ENCODE measurements around the gene CCDC88C.
"Not testable (repeated sequence)": the region's sequence is repeated elsewhere in the genome, so short reads cannot be mapped to it uniquely, and the experiment has no call there.

The CCDC88C gene, protein sequence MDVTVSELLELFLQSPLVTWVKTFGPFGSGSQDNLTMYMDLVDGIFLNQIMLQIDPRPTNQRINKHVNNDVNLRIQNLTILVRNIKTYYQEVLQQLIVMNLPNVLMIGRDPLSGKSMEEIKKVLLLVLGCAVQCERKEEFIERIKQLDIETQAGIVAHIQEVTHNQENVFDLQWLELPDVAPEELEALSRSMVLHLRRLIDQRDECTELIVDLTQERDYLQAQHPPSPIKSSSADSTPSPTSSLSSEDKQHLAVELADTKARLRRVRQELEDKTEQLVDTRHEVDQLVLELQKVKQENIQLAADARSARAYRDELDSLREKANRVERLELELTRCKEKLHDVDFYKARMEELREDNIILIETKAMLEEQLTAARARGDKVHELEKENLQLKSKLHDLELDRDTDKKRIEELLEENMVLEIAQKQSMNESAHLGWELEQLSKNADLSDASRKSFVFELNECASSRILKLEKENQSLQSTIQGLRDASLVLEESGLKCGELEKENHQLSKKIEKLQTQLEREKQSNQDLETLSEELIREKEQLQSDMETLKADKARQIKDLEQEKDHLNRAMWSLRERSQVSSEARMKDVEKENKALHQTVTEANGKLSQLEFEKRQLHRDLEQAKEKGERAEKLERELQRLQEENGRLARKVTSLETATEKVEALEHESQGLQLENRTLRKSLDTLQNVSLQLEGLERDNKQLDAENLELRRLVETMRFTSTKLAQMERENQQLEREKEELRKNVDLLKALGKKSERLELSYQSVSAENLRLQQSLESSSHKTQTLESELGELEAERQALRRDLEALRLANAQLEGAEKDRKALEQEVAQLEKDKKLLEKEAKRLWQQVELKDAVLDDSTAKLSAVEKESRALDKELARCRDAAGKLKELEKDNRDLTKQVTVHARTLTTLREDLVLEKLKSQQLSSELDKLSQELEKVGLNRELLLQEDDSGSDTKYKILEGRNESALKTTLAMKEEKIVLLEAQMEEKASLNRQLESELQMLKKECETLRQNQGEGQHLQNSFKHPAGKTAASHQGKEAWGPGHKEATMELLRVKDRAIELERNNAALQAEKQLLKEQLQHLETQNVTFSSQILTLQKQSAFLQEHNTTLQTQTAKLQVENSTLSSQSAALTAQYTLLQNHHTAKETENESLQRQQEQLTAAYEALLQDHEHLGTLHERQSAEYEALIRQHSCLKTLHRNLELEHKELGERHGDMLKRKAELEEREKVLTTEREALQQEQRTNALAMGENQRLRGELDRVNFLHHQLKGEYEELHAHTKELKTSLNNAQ (N-terminal part only)
- 617 reads per million, percentile 98 among the genes with 10 or more reads in this experiment for total RNA-seq

DNA sequence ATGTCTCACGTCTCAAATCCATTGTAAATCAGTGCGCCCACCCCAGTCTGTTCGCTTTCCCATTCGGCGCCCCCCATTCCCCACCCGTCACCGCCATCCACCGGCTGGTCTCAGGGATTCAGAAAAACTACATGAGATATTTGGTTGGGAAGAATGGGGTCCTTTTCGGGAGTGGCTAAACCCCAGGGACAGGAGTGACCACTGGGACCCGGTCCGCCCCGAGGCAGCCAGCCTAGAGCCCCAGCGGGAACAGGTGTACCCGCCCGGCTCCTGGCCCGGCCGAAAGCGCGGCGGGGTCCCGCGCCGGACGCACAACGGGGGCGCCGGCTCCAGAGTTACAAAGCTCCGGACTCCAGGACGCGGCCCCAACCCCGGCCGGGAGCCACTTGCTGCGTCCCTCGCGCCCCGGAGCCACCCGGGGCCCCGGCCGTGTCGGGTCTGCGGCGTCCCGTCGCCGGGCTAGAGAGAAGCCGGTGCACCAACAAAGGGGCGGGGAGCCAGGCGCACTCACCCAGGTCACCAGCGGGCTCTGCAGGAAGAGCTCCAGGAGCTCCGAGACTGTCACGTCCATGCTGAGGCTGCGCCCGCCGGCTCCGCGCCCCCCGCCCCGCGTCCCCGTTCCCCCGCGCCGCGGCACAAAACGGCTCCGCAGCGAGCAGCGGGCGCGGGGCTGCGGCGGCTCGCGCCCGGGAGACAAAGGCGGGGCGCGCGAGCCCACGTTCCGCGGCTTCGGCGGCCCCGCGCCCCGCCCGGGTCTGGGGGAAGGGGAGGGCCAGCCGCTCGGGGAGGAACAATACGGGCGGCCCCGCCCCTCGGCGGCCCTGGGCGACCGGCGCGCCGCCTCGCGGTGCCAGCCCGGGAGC, at the start of gene CCDC88C:
Gene CCDC88C, minus strand, starts transcription at position 701 of the 863 bp plus-strand sequence. Its CDS starts 130 bp downstream, at position 571.
- DNase-seq: peak; percentile 66

- no peak for DNase-seq
Measured at GRCh38 chr14:91466192-91466591, 48.6 kb upstream of the CCDC88C start.

DNA sequence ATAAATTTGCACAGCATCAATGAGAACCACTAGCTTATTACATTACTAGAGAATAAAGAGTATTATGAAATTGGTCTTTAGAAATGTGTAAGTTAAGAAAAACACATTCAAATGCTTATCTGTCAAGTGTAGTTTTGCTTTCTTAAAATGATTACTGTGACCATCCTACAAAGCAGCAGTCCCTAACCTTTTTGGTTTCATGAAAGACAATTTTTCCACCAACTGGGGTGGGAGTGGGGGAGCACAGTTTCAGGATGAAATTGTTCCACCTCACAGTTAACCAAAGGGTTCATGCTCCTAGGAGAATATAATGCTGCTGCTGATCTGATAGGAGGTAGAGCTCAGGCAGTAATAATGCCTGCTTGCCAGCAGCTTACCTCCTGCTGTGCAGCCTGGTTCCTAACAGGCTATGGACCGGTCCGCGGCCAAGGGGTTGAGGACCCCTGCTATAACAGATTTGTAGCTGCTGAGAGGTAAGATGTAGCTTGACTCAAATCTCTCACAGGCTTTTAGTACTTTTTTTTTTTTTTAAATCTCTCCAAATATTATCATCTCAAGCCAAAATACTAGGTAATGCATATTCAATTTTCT, 47.1 kb upstream of the CCDC88C start:
- DNase-seq: no peak

- DNase-seq: no peak
Measured at GRCh38 chr14:91458612-91459011, 41.0 kb upstream of the CCDC88C start.

GRCh38 chr14:91456283-91456682, 38.7 kb upstream of the CCDC88C start:
- no peak for DNase-seq

- no peak for DNase-seq
Measured at GRCh38 chr14:91454580-91454979, 37.0 kb upstream of the CCDC88C start.

- no peak for DNase-seq
Measured at GRCh38 chr14:91454155-91454554, 36.5 kb upstream of the CCDC88C start.

DNA sequence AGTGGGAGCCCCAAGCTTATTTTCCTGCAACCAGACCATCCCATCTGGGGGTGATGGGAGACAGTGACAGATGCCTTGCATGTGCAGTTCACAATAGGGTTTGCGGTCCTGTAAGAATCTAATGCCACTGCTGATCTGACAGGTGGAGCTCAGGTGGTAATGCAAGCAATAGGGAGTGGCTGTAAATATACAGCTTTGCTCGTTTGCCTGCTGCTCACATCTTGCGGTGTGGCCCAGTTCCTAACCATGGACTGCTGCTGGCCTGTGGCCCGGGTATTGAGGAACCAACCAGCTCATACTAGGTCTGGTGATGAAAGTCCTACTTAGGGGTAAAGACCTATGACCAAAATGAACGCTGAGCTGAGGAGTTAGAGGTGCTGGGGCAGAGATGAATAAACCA, 36.1 kb upstream of the CCDC88C start:
- no peak for DNase-seq

GRCh38 chr14:91444335-91445020, 26.9 kb upstream of the CCDC88C start:
- no peak for DNase-seq

DNA sequence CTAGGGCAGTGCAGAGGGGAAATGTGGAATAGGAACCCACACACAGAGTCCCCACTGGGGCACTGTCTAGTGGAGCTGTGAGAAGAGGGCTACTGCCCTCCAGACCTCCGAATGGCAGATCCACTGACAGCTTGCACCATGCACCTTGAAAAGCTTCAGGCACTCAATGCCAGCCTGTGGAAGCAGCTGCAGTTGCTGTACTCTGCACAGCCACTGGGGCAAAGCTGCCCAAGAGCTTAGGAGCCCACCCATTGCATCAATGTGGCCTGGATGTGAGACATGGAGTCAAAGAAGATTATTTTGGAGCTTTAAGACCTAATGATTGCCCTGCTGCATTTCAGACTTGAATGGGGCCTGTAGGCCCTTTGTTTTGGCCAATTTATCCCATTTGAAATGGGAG, 21.7 kb upstream of the CCDC88C start:
- DNase-seq: no peak

GRCh38 chr14:91438845-91439244, 21.2 kb upstream of the CCDC88C start:
- DNase-seq: no peak

DNA sequence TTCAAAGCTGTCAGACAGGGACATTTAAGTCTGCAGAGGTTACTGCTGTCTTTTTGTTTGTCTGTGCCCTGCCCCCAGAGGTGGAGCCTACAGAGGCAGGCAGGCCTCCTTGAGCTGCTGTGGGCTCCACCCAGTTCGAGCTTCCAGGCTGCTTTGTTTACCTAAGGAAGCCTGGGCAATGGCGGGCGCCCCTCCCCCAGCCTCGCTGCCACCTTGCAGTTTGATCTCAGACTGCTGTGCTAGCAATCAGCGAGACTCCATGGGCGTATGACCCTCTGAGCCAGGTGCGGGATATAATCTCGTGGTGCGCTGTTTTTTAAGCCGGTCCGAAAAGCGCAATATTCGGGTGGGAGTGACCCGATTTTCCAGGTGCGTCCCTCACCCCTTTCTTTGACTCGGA, 18.6 kb upstream of the CCDC88C start:
- DNase-seq: not testable (repeated sequence)

DNA sequence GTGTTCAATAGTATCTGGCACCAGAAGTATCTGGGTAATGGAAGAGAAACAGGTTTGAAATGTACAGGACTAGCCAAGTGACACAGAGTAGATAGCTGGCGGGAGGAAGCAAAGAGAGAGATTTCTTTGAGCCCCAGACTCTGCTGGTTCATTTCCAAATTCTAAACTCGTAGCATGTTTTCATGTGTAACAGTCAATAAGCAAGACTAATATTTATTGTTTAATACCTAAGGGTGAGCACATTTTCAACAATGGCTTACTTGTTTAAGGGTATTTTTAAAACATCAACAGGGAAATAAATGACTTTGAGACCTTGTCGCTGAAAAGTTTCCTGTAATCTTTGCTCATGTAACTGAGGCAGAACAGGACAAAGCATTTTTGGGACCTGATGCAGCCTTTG, 11.8 kb upstream of the CCDC88C start:
- DNase-seq: no peak

DNA sequence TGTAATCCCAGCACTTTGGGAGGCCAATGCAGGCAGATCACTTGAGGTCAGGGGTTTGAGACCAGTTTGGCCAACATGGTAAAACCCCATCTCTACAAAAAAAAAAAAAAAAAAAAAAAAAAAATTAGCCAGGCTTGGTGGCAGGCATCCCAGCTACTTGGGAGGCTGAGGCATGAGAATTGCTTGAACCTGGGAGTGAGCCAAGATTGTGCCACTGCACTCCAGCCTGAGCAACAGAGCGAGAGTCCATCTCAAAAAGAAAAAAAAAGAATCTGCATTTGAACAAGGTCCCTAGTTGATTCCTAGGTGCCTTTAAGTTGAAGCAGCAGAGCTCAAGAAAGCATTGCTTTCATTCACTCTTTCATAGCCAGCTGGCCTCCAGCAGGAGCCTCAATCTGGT, 11.3 kb upstream of the CCDC88C start:
- DNase-seq: not testable (repeated sequence)

- DNase-seq: not testable (repeated sequence)
Measured at GRCh38 chr14:91425531-91425944, 7.9 kb upstream of the CCDC88C start.

DNA sequence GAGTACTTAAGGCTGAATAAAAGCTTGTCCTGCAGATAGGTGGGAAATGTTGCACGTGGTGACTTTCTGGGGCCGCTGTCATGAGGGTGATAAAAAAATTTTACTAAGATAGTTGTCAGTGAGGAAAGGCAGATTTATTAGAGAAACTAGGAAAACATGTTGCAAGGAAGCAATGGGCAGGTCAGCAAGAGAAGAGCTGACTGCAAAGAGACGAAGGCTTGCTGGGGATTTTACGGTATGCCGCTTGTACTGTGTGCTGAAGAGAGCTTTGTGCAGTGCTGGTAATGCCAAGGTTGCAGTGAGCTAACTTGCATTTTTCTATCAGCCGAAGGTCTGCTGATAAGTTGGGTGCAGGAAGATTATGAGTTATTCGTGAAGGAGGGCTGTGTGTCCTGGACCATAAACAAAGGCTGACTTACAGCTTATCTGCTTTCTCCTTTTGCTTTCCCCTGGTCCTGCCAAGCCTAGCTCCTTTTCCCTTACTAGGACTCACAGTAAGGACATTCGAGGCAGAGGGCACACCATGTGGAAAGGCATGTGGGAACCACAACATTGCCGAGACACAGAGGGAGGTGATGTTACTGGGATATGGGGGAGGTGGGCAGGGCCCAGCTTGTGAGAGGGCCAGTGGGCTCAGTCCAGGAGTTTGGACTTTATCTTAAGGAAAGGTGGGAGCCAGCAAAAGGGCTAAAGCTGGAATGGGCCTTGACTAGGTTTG, 7.4 kb upstream of the CCDC88C start:
- no peak for DNase-seq

- no peak for DNase-seq
Measured at GRCh38 chr14:91420686-91421085, 3.1 kb upstream of the CCDC88C start.

GRCh38 chr14:91419451-91419850, 1.8 kb upstream of the CCDC88C start:
- no peak for DNase-seq

DNA sequence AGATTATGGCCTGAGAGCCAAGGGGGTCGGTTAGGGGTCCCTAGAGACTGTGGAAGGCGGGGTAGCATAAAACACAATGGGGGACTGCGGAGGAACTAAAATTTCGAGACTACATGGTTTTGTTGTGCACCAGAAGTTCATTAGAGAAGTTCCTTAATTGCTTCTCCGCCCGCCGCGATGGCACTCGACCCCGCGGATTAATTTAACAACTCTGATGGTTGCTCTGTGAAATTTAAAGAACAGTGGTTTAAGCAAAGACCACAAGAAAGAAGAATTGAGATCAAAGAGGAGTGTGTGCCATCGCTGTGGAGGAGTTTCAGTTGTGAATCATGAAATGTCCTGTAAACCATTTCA, 1.4 kb upstream of the CCDC88C start:
- DNase-seq: no peak

DNA sequence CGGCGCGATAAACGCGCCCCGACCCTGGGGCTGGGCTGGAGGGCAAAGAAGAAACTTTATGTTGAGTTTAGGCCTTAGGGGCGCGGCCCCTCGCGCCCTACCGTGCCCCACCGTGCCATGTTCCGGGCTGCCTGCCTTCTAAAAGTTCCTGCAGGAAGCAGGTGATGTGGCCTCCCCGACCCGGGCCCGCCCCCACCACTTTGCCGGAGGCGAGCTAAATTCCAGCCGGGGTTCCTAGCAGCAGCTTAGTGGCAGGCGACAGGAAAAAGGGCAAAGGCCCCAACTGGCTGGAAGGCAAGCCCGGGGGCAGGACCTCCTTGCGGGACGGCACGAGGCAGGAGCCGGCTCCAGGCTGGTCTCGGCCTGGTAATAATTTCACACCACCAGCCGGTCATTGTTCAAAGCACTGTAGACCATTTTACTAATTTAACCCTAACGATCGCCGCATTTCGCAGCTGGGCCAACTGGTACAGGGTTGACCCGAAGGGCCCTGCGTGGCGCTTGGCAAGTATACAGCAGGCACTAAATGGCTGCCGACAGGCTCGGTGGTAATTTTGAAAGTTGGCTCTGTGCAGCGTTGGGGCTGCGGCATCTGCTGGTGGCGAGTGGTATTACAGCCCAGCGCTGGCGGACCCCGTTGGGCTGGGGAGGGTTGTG, 895 bp upstream of the CCDC88C start:
- DNase-seq: peak; percentile 75
